HepG2 (cell line): ENCODE measurements around the gene LSM2. TPM values are rescaled to one million over a fixed set of nuclear protein-coding genes. Genes with fewer than 3 reads are reported as not detected.
A peak's percentile ranks its signal among the peaks of the same experiment; 100 is the strongest.

ENCODE experiments used
- ARNT2 ChIP-seq: sonication (generic); formaldehyde crosslinking; IDR thresholded peaks from 2 replicates; pipeline ENCODE4 v1.8.0; 2022; ENCODE audit warnings: mild to moderate bottlenecking, low read depth, missing genetic modification reagents, moderate library complexity
- KLF9 ChIP-seq: IDR thresholded peaks from 2 replicates; pipeline ENCODE4 v1.6.1; 2016; ENCODE audit warnings: low read depth
- MED8 ChIP-seq: sonication (generic); formaldehyde crosslinking; IDR thresholded peaks from 2 replicates; pipeline ENCODE4 v1.8.1; 2023; ENCODE audit warnings: mild to moderate bottlenecking, missing genetic modification reagents; ENCODE audit not compliant: insufficient replicate concordance
- ONECUT2 ChIP-seq: sonication (generic); formaldehyde crosslinking; IDR thresholded peaks from 2 replicates; pipeline ENCODE4 v1.4.0; 2020; ENCODE audit warnings: missing genetic modification reagents
- PAWR ChIP-seq: sonication (generic); formaldehyde crosslinking; IDR thresholded peaks from 2 replicates; pipeline ENCODE4 v1.4.0; 2020; ENCODE audit warnings: missing genetic modification reagents, mild to moderate bottlenecking, borderline replicate concordance
- POLR2AphosphoS5 ChIP-seq: IDR thresholded peaks from 2 replicates; pipeline ENCODE4 v1.6.1; 2012; ENCODE audit warnings: low read depth, low read length
- SIX4 ChIP-seq: sonication (generic); formaldehyde crosslinking; IDR thresholded peaks from 2 replicates; pipeline ENCODE4 v1.4.0; 2020; ENCODE audit warnings: missing genetic modification reagents
- ZC3H4 ChIP-seq: sonication (generic); formaldehyde crosslinking; IDR thresholded peaks from 2 replicates; pipeline ENCODE4 v1.4.0; 2020; ENCODE audit warnings: missing genetic modification reagents, borderline replicate concordance
- ZNF138 ChIP-seq: sonication (generic); formaldehyde crosslinking; IDR thresholded peaks from 2 replicates; pipeline ENCODE4 v1.5.0; 2020; ENCODE audit warnings: mild to moderate bottlenecking, low read depth, missing genetic modification reagents
- ZNF772 ChIP-seq: sonication (generic); formaldehyde crosslinking; IDR thresholded peaks from 2 replicates; pipeline ENCODE4 v1.5.0; 2020; ENCODE audit warnings: mild to moderate bottlenecking, missing genetic modification reagents
- ZNF841 ChIP-seq: sonication (generic); formaldehyde crosslinking; IDR thresholded peaks from 2 replicates; pipeline ENCODE4 v1.8.1; 2023; ENCODE audit warnings: missing genetic modification reagents, borderline replicate concordance
- polyA plus RNA-seq, 8 experiments: library from polyadenylated mRNA; depleted of rRNA in 3 of 8; stranded (reverse) in 7 of 8; unstranded in 1 of 8; fragments of >200 nt; fragmentation: Illumina TruSeq in 4 of 8; extraction: Trizol in 4 of 8; gene quantifications; 2 replicates each; pipeline versions ENCODE4 v1.2.1 to v1.2.3, GENCODE V29; 2011 to 2016; ENCODE audit warnings: low read depth in 4 of 8, missing spikeins in 1 of 8, mixed read lengths in 1 of 8; ENCODE audit not compliant: insufficient read depth in 1 of 8
- total RNA-seq, 5 experiments: library from RNA; depleted of rRNA; stranded (reverse); fragments of >200 nt; fragmentation: Illumina TruSeq; extraction: Trizol; gene quantifications; 2 replicates each; pipeline ENCODE4 v1.2.3, GENCODE V29; 2016; ENCODE audit warnings: low read depth in 1 of 5
- TF ChIP-seq, protein P1 (sequence below): sonication (generic); formaldehyde crosslinking; IDR thresholded peaks from 2 replicates; pipeline ENCODE4 v1.4.0; 2020; ENCODE audit warnings: low read depth, mild to moderate bottlenecking, missing genetic modification reagents
- TF ChIP-seq, protein P2 (sequence below): sonication (generic); formaldehyde crosslinking; IDR thresholded peaks from 2 replicates; pipeline ENCODE4 v1.8.1; 2023; ENCODE audit warnings: mild to moderate bottlenecking, missing genetic modification reagents
- TF ChIP-seq, protein P3 (sequence below): sonication (generic); formaldehyde crosslinking; IDR thresholded peaks from 2 replicates; pipeline ENCODE4 v1.5.0; 2020; ENCODE audit warnings: missing genetic modification reagents
- TF ChIP-seq, protein P4 (sequence below): sonication (generic); formaldehyde crosslinking; IDR thresholded peaks from 2 replicates; pipeline ENCODE4 v1.4.0; 2020; ENCODE audit warnings: missing genetic modification reagents, mild to moderate bottlenecking, borderline replicate concordance
- TF ChIP-seq, protein P5 (sequence below): IDR thresholded peaks from 2 replicates; pipeline ENCODE4 v1.6.1; 2016; ENCODE audit warnings: low read depth, borderline replicate concordance
- TF ChIP-seq, protein P6 (sequence below): sonication (generic); formaldehyde crosslinking; IDR thresholded peaks from 2 replicates; pipeline ENCODE4 v1.8.0; 2022; ENCODE audit warnings: missing genetic modification reagents, mild to moderate bottlenecking, inconsistent platforms, borderline replicate concordance

The LSM2 gene
- total and polyA plus RNA-seq, 2 of the 13 experiments (the other 11 are each of a cell fraction or from before 2014, with no cell fraction given): 69.4 to 90.5 TPM

DNA sequence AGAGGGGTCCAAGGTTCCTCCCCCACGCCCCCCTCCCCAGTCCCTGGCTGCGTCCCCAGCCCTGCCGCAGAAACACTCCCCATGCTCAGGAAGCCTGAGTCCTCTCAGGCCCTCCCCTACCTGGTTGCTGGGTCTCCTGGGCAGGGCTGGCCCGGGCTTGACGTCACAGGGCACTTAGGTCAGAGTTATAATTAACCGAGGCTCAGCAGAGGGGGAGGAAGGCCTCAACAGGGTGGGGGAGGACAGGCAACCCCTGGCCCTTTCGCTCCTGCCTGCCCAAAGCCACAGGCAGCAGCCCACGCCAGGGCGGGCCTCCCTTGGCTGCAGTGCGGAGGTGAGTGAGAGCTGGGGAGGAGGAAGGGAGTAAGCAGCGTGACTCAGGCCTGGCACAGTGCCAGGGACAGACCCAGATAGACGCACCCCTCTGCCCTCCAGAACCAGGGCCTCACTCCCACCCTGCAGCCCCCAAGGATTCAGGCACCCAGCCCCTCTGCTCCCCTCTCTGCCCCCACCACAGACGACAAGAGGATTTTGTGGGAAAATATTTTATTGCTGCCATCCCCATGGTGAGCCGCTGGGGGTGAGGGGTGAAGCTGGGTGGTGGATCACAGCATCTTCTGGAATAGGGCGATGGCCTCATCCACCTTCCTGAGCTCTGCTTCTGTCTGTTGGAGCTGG lies 29.6 kb downstream of the LSM2 start, which contains the start of gene VWA7 (continued):
- TF ChIP-seq, protein P1, sequence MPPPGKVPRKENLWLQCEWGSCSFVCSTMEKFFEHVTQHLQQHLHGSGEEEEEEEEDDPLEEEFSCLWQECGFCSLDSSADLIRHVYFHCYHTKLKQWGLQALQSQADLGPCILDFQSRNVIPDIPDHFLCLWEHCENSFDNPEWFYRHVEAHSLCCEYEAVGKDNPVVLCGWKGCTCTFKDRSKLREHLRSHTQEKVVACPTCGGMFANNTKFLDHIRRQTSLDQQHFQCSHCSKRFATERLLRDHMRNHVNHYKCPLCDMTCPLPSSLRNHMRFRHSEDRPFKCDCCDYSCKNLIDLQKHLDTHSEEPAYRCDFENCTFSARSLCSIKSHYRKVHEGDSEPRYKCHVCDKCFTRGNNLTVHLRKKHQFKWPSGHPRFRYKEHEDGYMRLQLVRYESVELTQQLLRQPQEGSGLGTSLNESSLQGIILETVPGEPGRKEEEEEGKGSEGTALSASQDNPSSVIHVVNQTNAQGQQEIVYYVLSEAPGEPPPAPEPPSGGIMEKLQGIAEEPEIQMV (CRISPR knock-in tag): no peak
- TF ChIP-seq ARNT2 (CRISPR knock-in tag) (no peak), SIX4 (CRISPR knock-in tag) (0 out of 2 replicates have a peak, but pooled peaks have one; percentile 32), ZNF841 (CRISPR knock-in tag) (no peak), PAWR (CRISPR knock-in tag) (no peak), ZNF772 (CRISPR knock-in tag) (peak; percentile 83), ZC3H4 (no peak; the same call in 1 of the 2 replicates), ONECUT2 (CRISPR knock-in tag) (no peak), MED8 (CRISPR knock-in tag) (no peak), ZNF138 (CRISPR knock-in tag) (no peak), POLR2AphosphoS5 (peak; percentile 61), KLF9 (CRISPR knock-in tag) (peak; percentile 55; the same call in 1 of the 2 replicates)
- TF ChIP-seq, protein P2, sequence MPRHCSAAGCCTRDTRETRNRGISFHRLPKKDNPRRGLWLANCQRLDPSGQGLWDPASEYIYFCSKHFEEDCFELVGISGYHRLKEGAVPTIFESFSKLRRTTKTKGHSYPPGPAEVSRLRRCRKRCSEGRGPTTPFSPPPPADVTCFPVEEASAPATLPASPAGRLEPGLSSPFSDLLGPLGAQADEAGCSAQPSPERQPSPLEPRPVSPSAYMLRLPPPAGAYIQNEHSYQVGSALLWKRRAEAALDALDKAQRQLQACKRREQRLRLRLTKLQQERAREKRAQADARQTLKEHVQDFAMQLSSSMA (CRISPR knock-in tag): peak; percentile 79
- TF ChIP-seq, protein P3, sequence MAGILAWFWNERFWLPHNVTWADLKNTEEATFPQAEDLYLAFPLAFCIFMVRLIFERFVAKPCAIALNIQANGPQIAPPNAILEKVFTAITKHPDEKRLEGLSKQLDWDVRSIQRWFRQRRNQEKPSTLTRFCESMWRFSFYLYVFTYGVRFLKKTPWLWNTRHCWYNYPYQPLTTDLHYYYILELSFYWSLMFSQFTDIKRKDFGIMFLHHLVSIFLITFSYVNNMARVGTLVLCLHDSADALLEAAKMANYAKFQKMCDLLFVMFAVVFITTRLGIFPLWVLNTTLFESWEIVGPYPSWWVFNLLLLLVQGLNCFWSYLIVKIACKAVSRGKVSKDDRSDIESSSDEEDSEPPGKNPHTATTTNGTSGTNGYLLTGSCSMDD (CRISPR knock-in tag): no peak
- TF ChIP-seq, protein P4, sequence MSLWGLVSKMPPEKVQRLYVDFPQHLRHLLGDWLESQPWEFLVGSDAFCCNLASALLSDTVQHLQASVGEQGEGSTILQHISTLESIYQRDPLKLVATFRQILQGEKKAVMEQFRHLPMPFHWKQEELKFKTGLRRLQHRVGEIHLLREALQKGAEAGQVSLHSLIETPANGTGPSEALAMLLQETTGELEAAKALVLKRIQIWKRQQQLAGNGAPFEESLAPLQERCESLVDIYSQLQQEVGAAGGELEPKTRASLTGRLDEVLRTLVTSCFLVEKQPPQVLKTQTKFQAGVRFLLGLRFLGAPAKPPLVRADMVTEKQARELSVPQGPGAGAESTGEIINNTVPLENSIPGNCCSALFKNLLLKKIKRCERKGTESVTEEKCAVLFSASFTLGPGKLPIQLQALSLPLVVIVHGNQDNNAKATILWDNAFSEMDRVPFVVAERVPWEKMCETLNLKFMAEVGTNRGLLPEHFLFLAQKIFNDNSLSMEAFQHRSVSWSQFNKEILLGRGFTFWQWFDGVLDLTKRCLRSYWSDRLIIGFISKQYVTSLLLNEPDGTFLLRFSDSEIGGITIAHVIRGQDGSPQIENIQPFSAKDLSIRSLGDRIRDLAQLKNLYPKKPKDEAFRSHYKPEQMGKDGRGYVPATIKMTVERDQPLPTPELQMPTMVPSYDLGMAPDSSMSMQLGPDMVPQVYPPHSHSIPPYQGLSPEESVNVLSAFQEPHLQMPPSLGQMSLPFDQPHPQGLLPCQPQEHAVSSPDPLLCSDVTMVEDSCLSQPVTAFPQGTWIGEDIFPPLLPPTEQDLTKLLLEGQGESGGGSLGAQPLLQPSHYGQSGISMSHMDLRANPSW (CRISPR knock-in tag): no peak
- TF ChIP-seq, protein P5, sequence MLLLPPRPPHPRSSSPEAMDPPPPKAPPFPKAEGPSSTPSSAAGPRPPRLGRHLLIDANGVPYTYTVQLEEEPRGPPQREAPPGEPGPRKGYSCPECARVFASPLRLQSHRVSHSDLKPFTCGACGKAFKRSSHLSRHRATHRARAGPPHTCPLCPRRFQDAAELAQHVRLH: peak; percentile 69; the same call in 1 of the 2 replicates
- TF ChIP-seq, protein P6, sequence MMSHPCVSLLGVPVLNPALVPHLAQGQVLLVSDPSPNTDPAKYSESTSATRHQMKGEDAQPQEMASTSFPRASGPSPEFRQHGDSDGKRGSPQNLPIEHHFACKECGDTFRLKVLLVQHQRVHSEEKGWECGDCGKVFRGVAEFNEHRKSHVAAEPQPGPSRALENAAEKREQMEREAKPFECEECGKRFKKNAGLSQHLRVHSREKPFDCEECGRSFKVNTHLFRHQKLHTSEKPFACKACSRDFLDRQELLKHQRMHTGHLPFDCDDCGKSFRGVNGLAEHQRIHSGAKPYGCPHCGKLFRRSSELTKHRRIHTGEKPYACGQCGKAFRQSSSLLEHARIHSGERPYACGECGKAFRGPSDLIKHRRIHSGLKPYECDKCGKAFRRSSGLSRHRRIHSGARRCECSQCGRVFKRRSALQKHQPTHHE (CRISPR knock-in tag): no peak
